Measurements from ENCODE around the gene ZNF507. TPM values are rescaled to one million over a fixed set of nuclear protein-coding genes. Genes with fewer than 3 reads are reported as not detected.

ZNF507 gene
- total and polyA plus RNA-seq, 8 donors = 3.5 to 14.7 (median 8.9) TPM

GRCh38 chr19:32313569-32314265, 31.7 kb upstream of the ZNF507 start:
- TF ChIP-seq CTCF (IDR thresholded peaks at IDR 0.05) = no peak
- H3K36me3 ChIP-seq = no peaks in the 10 kb centered on the region
- no peak overlapping the region for H3K27ac ChIP-seq
- intact Hi-C loops (cut with DNase I) = no loop called here
- no peak overlapping the region for H3K4me3 ChIP-seq
- DNase-seq = no peak
- H3K4me1 ChIP-seq = no peaks in the 10 kb centered on the region
- 38 to 50% methylated on average over 6 of the region's 6 CpGs for WGBS, 2 donors
- H3K27me3 ChIP-seq = no peaks in the 10 kb centered on the region
- ATAC-seq = no peak
- FAIRE-seq = no peak
- H3K9me3 ChIP-seq = no peaks in the 10 kb centered on the region

DNA sequence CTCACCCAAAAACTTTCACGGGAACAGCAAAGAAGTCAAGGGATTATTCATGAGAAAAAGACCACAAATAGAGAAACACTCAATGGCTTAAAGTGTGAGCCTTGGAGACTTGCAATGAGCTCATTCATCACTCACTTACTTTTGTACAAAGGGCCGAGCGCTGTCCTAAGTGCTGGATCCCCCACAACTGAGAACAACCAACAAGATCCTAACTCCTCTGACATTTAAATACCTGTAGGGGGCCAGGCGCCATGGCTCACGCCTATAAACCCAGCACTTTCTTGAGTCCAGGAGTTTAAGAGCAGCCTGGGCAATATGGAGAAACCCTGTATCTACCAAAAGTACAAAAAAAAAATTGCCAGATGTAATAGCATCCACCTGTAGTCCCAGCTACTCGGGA, 29.4 kb upstream of the ZNF507 start:
- WGBS, 2 donors = 67 to 76% methylated on average over 6 of the region's 6 CpGs
- no peak for FAIRE-seq
- Histone ChIP-seq H3K4me3 (no peak overlapping the region), H3K9me3 (no peaks in the 10 kb centered on the region), H3K36me3 (no peaks in the 10 kb centered on the region), H3K27ac (no peak overlapping the region), H3K4me1 (no peaks in the 10 kb centered on the region), H3K27me3 (no peaks in the 10 kb centered on the region)
- no peak for ATAC-seq
- no peak for DNase-seq
- no peak for TF ChIP-seq CTCF (IDR thresholded peaks at IDR 0.05)
- intact Hi-C loops (cut with DNase I) = no loop called here

GRCh38 chr19:32317086-32317485, 28.3 kb upstream of the ZNF507 start:
- Histone ChIP-seq H3K36me3 (no peaks in the 10 kb centered on the region), H3K9me3 (no peaks in the 10 kb centered on the region), H3K4me3 (no peak overlapping the region), H3K27ac (no peak overlapping the region), H3K4me1 (no peaks in the 10 kb centered on the region), H3K27me3 (no peaks in the 10 kb centered on the region)
- no peak for TF ChIP-seq CTCF (IDR thresholded peaks at IDR 0.05)
- DNase-seq = no peak
- ATAC-seq = no peak
- no peak for FAIRE-seq
- intact Hi-C loops (cut with DNase I) = no loop called here
- WGBS, 2 donors = 57 to 64% methylated on average over 1 of the region's 1 CpG

DNA sequence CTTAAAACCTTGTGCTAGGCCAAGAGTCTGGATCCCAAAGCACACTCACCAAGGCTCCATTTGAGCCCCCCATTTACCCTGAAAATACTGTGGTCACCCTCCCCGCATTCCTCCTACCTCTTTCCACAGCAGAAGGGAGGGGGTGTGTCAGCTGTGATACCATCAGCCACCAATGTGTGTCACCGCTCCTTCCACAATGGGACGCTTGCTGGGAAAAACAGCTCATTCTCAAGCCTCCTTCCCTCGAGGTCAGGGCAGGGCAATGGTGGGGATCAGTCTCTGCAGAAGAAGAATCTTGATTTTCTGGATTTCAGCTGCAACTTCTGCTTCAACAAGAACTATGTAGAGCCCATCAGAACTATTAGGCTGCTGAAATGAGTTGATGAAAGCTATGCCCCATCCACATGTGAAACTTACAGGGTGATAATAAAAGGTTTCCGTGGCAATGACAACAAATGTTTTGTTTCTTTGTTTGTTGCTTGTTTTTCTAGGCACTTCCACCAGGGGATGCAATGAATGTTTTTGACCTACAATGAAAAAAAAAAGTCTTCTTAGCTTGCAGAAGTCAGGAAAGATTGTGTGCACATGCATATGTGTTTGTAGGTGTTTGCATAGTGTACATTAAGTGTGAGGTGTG, 26.4 kb upstream of the ZNF507 start:
- Histone ChIP-seq H3K9me3 (no peaks in the 10 kb centered on the region), H3K4me3 (no peak overlapping the region), H3K4me1 (no peaks in the 10 kb centered on the region), H3K36me3 (no peaks in the 10 kb centered on the region), H3K27ac (no peak overlapping the region), H3K27me3 (peaks cover 0 to 3% (median 0%) of the 10 kb centered on the region in 4 donors)
- TF ChIP-seq CTCF (IDR thresholded peaks at IDR 0.05) = peak in 1 of 4 donors; percentile 11
- ATAC-seq (peak in 3 of 4 donors; percentile 56 to 63 (median 63)), DNase-seq (peak in 1 of 6 donors; percentile 17), FAIRE-seq (no peak)
- intact Hi-C loops (cut with DNase I) = no loop called here
- WGBS, 2 donors = 20 to 38% methylated on average over 5 of the region's 5 CpGs

GRCh38 chr19:32322541-32322940, 22.9 kb upstream of the ZNF507 start:
- no peaks in the 10 kb centered on the region for H3K36me3 ChIP-seq
- 65 to 79% methylated on average over 7 of the region's 7 CpGs for WGBS, 2 donors

More at GRCh38 chr19:32322541-32322940, 22.9 kb upstream of the ZNF507 start:
- ATAC-seq (peak in 1 of 4 donors; percentile 53), DNase-seq (no peak), FAIRE-seq (no peak)
- Histone ChIP-seq H3K4me1 (no peaks in the 10 kb centered on the region), H3K27me3 (peaks cover 0 to 3% (median 1%) of the 10 kb centered on the region in 4 donors), H3K4me3 (no peak overlapping the region), H3K27ac (no peak overlapping the region), H3K9me3 (no peaks in the 10 kb centered on the region)
- intact Hi-C loops (cut with DNase I) = no loop called here
- TF ChIP-seq CTCF (IDR thresholded peaks at IDR 0.05) = no peak

All from pancreas (tissue), 10 donors.